Endothelial cell of umbilical vein (primary cell): ENCODE data around the gene PLPPR3. TPM values are rescaled to one million over a fixed set of nuclear protein-coding genes. Genes with fewer than 3 reads are reported as not detected.

Experiments
- BruUV-seq: library from RNA; stranded (reverse); fragments of 400-500 nt; replicated peaks from 2 replicates; lab custom pipeline; 2021; lab: Mats Ljungman, UMichigan
- CTCF ChIA-PET: fragments of 300-600, 350-600 bp; sonication (Branson Sonifier 250); formaldehyde crosslinking; loops from one replicate; lab custom pipeline; 2021; ENCODE audit warnings: antibody characterized with exemption, inconsistent platforms; lab: Charles Lee
- POLR2A ChIA-PET: fragments of 300-600, 350-600 bp; sonication (Branson Sonifier 250); formaldehyde crosslinking; loops from one replicate; lab custom pipeline; 2021; ENCODE audit warnings: antibody characterized with exemption, inconsistent platforms; lab: Charles Lee
- DNase-seq: peaks from one replicate; pipeline ENCODE4 v3.0.0-alpha.2; 2011; ENCODE audit warnings: low read depth, low spot score
- FAIRE-seq: peaks from 2 replicates; lab custom pipeline; 2011; peaks lifted over from hg19 to GRCh38; lab: Jason Lieb, UNC
- H2AFZ ChIP-seq: 2 replicates; pipeline ENCODE4 v1.6.0; 2012; ENCODE audit warnings: low read depth, low read length, control low read depth, inconsistent platforms
- H3K27ac ChIP-seq: 2 replicates; pipeline ENCODE4 v1.5.1; 2011; ENCODE audit warnings: low read depth, mild to moderate bottlenecking, control low read depth, low read length, moderate library complexity; ENCODE audit not compliant: insufficient read depth
- H3K27me3 ChIP-seq, 2 experiments: 2 replicates each; pipeline versions ENCODE4 v1.6.0 to v1.6.1; 2011; ENCODE audit warnings: low read length in 2 of 2, mixed read lengths in 1 of 2; ENCODE audit not compliant: control insufficient read depth in 2 of 2, insufficient read depth in 2 of 2
- H3K36me3 ChIP-seq, 2 experiments: 2 replicates in 1 of 2; 3 replicates in 1 of 2; pipeline ENCODE4 v1.5.1; 2011; ENCODE audit warnings: low read length in 2 of 2, mild to moderate bottlenecking in 1 of 2, moderate library complexity in 1 of 2; ENCODE audit not compliant: control insufficient read depth in 2 of 2, insufficient read depth in 2 of 2; ENCODE audit errors: extremely low read depth in 1 of 2
- H3K4me1 ChIP-seq: 3 replicates; pipeline ENCODE4 v1.5.1; 2011; ENCODE audit warnings: mild to moderate bottlenecking, low read length; ENCODE audit not compliant: control insufficient read depth, insufficient read depth; ENCODE audit errors: extremely low read depth
- H3K4me2 ChIP-seq: 2 replicates; pipeline ENCODE4 v1.6.1; 2011; ENCODE audit warnings: low read length, control low read depth, mixed read lengths; ENCODE audit not compliant: insufficient read depth
- H3K4me3 ChIP-seq, 3 experiments: fragments of 200-600 bp in 1 of 3; sonication (generic), shearing (Covaris generic) in 1 of 3; replicated peaks in 1 of 3; 2 replicates each; pipeline ENCODE4 v1.5.1; 2011 to 2016; ENCODE audit warnings: control low read depth in 3 of 3, low read length in 3 of 3, mild to moderate bottlenecking in 2 of 3, inconsistent platforms in 1 of 3, low read depth in 1 of 3, moderate library complexity in 1 of 3; ENCODE audit not compliant: insufficient read depth in 1 of 3
- H3K79me2 ChIP-seq: 2 replicates; pipeline ENCODE4 v1.6.0; 2012; ENCODE audit warnings: low read length, inconsistent platforms; ENCODE audit not compliant: control insufficient read depth, insufficient read depth
- H3K9ac ChIP-seq: replicated peaks from 2 replicates; pipeline ENCODE3; 2011; ENCODE audit warnings: low read length, control low read depth; ENCODE audit not compliant: insufficient read depth; ENCODE audit errors: extremely low read depth
- H3K9me1 ChIP-seq: replicated peaks from 3 replicates; pipeline ENCODE4 v1.6.0; 2011; ENCODE audit warnings: mild to moderate bottlenecking, low read length; ENCODE audit not compliant: control insufficient read depth, insufficient read depth; ENCODE audit errors: extremely low read depth
- H3K9me3 ChIP-seq: replicated peaks from 2 replicates; pipeline ENCODE4 v1.5.1; 2012; ENCODE audit warnings: low read length, inconsistent platforms; ENCODE audit not compliant: control insufficient read depth, insufficient read depth
- H4K20me1 ChIP-seq: replicated peaks from 2 replicates; pipeline ENCODE3; 2011; ENCODE audit warnings: mild to moderate bottlenecking, low read length; ENCODE audit not compliant: control insufficient read depth, insufficient read depth; ENCODE audit errors: extremely low read depth
- CTCF ChIP-seq, 2 donors: IDR thresholded peaks; 1 replicate in 1 of 2; 2 replicates in 1 of 2; pipeline ENCODE4 v1.5.1; 2011; ENCODE audit warnings: low read length in 2 of 2, mild to moderate bottlenecking in 2 of 2, moderate library complexity in 2 of 2, control low read depth in 1 of 2, inconsistent platforms in 1 of 2, low read depth in 1 of 2; ENCODE audit not compliant: insufficient read depth in 1 of 2; ENCODE audit errors: extremely low read depth in 1 of 2
- EZH2 ChIP-seq: IDR thresholded peaks from 2 replicates; pipeline ENCODE4 v1.6.1; 2012; ENCODE audit warnings: borderline replicate concordance, low read depth, mild to moderate bottlenecking, moderate library complexity, low read length, inconsistent platforms; ENCODE audit not compliant: severe bottlenecking
- FOS ChIP-seq: IDR thresholded peaks from 2 replicates; pipeline ENCODE4 v1.6.1; 2011; ENCODE audit warnings: mild to moderate bottlenecking, low read length, moderate library complexity, borderline replicate concordance; ENCODE audit not compliant: insufficient read depth
- GATA2 ChIP-seq: IDR thresholded peaks from 2 replicates; pipeline ENCODE4 v1.7.0; 2011; ENCODE audit warnings: low read depth, mild to moderate bottlenecking, moderate library complexity, mixed read lengths, low read length; ENCODE audit not compliant: insufficient read length, insufficient read depth
- JUN ChIP-seq: IDR thresholded peaks from 2 replicates; pipeline ENCODE4 v1.6.1; 2011; ENCODE audit warnings: borderline replicate concordance, low read depth; ENCODE audit not compliant: insufficient read length, insufficient read depth
- MAX ChIP-seq: IDR thresholded peaks from 2 replicates; pipeline ENCODE4 v1.6.1; 2011; ENCODE audit not compliant: insufficient read depth, insufficient read length
- MYC ChIP-seq: IDR thresholded peaks from one replicate; pipeline ENCODE4 v1.6.1; 2011; ENCODE audit warnings: mild to moderate bottlenecking, low read depth, low read length
- POLR2A ChIP-seq: IDR thresholded peaks from 2 replicates; pipeline ENCODE4 v1.6.1; 2012; ENCODE audit warnings: low read depth, mild to moderate bottlenecking, control low read depth, low read length
- POLR2AphosphoS5 ChIP-seq: IDR thresholded peaks from 2 replicates; pipeline ENCODE4 v1.6.1; 2012; ENCODE audit warnings: low read depth, mild to moderate bottlenecking, control low read depth, low read length, moderate library complexity; ENCODE audit not compliant: insufficient read depth
- dilution Hi-C: fragments of 300-500 bp; cut with MboI; formaldehyde crosslinking; loops from one replicate; pipeline ENCODE4 v1.15.0; 2019; ENCODE audit warnings: low sequenced_read_pairs; ENCODE audit not compliant: extremely low pct_ligation_motif_present
- intact Hi-C: fragments of 100-400 bp; cut with micrococcal nuclease; formaldehyde crosslinking; loops from one replicate; pipeline ENCODE4 v1.10.0; 2022
- polyA plus RNA-seq, 4 experiments: library from polyadenylated mRNA; depleted of rRNA in 3 of 4; stranded (reverse) in 3 of 4; unstranded in 1 of 4; fragments of >200 nt; gene quantifications; 2 replicates each; pipeline versions ENCODE4 v1.2.1 to v1.2.3, GENCODE V29; 2011 to 2012; ENCODE audit warnings: missing spikeins in 1 of 4
- total RNA-seq: library from RNA; stranded (reverse); gene quantifications from 2 replicates; pipeline ENCODE4 v1.2.3, GENCODE V29; 2021

Gene PLPPR3
- total and polyA plus RNA-seq, 2 donors (not counting 3 experiments of a cell fraction or from before 2014, with no cell fraction given): 1.1 to 1.2 TPM

DNA sequence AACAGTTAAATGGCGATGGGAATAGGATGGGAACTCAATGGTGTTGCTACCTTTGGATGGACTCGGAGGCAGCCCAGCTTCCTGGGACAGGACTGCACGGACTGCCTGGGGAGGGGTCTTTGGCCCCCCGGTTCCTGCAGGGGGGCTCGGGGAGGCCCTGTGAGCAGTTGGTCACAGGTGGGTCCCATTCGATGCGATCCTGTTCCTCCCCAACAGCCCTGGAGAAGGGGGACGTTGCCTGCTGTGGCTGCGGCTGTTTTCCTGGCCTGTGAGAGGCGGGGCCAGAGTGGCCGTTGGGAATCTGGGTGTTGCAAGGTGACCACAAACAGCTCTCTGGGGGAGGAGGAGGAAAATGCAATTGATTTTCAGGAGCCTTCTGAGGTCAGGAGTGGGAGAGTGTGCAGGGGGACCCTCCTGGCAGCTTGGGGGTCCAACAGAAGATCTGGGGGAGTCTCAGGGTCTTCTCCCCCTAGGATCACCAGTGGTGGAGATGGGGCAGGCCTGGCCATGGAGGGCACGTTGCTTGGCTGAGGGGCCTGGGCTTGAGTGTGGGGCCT, 1.9 kb upstream of the PLPPR3 start:
- H3K36me3 ChIP-seq: no peaks in the 10 kb centered on the region
- H3K27ac ChIP-seq: no peak overlapping the region
- H3K4me3 ChIP-seq: no peak overlapping the region
- no peaks in the 10 kb centered on the region for H3K4me1 ChIP-seq
- H2AFZ ChIP-seq: no peak overlapping the region
- BruUV-seq: no TSS peak
- POLR2A ChIA-PET: no interaction called here
- H3K9me1 ChIP-seq: no peaks in the 10 kb centered on the region
- H3K9ac ChIP-seq: no peak overlapping the region
- FAIRE-seq (no peak), DNase-seq (no peak)
- CTCF ChIA-PET: no interaction called here
- no peaks in the 10 kb centered on the region for H3K79me2 ChIP-seq
- dilution Hi-C loops (no loop called here), intact Hi-C loops (no loop called here)
- H4K20me1 ChIP-seq: no peaks in the 10 kb centered on the region
- no peak overlapping the region for H3K4me2 ChIP-seq
- H3K9me3 ChIP-seq: no peaks in the 10 kb centered on the region
- H3K27me3 ChIP-seq: no peaks in the 10 kb centered on the region
- TF ChIP-seq MYC: no peak
- no peak for TF ChIP-seq POLR2AphosphoS5
- no peak for TF ChIP-seq POLR2A
- TF ChIP-seq FOS: no peak
- no peak for TF ChIP-seq GATA2
- no peak for TF ChIP-seq EZH2
- TF ChIP-seq MAX: no peak
- TF ChIP-seq JUN: no peak
- TF ChIP-seq CTCF (IDR thresholded peaks at IDR 0.05; ENCODE audit: extremely low read depth in 1 of 2, insufficient read depth in 1 of 2, low read depth in 1 of 2, low read length in 2 of 2): no peak
